ENCODE data around the gene HTT.

- TF ChIP-seq POLR2AphosphoS5 (IDR thresholded peaks at IDR 0.05; ENCODE audit: insufficient read depth in 1 of 2, low read depth in 1 of 2), result no peak
- TF ChIP-seq POLR2A (IDR thresholded peaks at IDR 0.05), result no peak
Observed at GRCh38 chr4:3248178-3248480, 173.6 kb downstream of the HTT start.
